Measurements from ENCODE around the gene SIAH2. TPM values are rescaled to one million over a fixed set of nuclear protein-coding genes. Genes with fewer than 3 reads are reported as not detected.

SIAH2 gene
- total RNA-seq, 1 donor from 2014 or later, result 44.8 TPM

- ATAC-seq, result no peak
These were observed 10.7 kb upstream of the SIAH2 start for GRCh38 chr3:150773616-150774192.

DNA sequence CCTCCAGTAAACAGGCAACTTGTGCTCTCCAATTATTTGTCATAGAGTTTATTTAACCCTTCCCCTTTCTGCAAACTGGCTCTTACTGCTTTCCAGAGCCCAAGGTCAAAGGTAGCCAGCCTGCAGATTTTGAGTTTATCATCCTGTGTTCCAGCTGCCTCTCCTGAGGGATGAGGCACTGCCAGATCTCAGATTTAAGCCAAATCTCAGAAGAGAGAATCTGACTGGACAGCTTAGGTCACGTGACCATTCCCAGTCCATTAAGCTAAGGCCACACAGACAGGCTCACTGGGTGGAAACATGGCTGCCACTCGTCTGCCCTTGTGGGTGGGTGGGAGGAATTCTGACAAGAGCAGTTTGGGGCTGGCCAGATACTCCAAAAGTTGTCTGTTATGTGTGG is 8.6 kb upstream of the SIAH2 start:
- no peak for ATAC-seq

- ATAC-seq, result no peak
These were observed 7.7 kb upstream of the SIAH2 start for GRCh38 chr3:150770681-150771080.

DNA sequence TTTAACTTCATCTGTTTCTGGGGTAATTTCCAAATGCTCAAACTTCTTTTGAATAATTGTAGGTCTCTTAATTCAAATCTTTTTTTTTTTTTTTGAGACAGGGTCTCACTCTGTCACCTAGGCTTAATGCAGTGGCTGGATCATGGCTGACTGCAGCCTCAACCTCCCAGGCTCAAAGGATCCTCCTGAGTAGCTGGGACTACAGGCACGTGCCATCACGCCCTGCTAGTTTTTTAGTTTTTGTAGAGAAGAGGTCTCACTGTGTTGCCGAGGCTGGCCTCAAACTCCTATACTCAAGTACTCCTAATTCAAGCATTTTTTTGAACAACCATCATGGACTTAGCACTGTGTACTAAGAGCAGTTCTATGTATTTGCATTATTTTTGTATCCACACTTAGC is 3.8 kb upstream of the SIAH2 start:
- ATAC-seq, result no peak

GRCh38 chr3:150765949-150766720 is 3.2 kb upstream of the SIAH2 start:
- no peak for ATAC-seq

GRCh38 chr3:150764967-150765366 is 2.0 kb upstream of the SIAH2 start:
- ATAC-seq, result no peak

DNA sequence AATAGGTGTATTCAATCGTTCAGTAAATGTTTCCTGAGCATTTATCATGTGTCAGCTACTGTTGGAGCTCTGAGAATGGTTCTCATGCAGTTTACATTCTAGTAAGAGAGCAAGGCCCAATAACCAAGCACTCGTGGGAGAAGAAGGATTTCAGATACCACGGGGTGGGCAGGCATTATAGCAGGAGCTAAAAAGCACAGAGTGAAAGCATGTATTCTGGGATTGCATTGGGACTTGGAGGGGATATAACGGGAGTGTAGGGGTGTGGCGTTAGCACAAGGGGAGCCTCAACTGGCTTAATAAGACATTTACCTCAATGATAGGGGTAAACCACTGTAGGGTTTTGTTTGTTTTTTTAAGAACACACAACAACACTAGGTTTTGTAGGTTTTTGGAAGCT is 1.6 kb upstream of the SIAH2 start:
- ATAC-seq, result no peak

DNA sequence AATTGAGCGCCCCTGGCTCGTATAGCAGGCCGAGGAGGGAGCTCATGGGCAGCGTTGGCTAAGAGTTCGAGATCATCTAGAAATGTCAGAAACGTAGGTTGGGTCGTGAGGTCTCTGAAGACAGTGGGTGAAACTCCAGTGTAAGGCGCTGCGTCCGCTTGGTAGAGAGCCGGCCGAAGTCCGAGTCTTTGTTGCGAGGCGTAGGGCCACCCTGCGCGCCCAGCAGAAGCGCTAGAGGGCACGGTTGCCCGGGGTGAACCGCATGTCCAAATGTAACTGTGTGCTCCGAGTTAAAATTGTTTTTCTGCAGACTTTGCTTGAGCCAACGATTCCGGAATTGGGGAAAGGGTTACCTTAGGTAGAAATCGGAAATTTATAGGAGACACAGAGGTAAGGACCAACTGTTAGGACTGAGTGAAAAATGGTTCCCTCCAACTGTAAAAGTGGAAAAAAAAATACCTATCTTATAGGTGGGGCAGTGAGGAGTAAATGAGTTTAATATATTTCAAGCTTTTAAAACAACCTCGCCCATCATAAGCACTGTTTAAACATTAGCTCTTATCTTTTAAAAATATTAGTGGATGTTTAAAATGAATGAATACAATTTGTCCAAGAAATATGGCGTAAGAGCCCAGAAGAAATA is 993 bp upstream of the SIAH2 start:
- peak; percentile 11 for ATAC-seq

- no peak for ATAC-seq
These were observed 277 bp downstream of the SIAH2 start for GRCh38 chr3:150762662-150763121.

- no peak for ATAC-seq
These were observed 923 bp downstream of the SIAH2 start for GRCh38 chr3:150761831-150762661.

GRCh38 chr3:150760431-150761200 is 2.4 kb downstream of the SIAH2 start:
- ATAC-seq, result no peak

- ATAC-seq, result no peak
These were observed 3.0 kb downstream of the SIAH2 start for GRCh38 chr3:150759947-150760346.

DNA sequence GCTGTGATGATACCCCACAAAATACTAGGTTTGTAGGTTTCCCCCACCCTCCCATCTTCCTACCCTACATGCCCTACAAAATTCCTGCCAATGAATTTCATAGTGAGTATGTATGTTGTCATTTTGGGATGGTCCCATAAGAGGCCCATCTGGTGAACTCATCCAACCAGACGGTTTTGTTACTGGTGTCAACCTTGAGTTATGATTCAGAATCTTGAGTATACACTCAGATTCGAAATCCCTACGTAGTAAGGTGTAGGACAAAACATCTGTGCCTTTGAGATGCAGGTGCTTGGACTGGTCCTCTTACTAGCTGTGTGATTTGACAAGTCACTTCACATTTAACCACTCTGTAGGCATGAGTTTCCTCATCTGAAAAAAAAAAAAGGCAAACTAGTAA is 3.6 kb downstream of the SIAH2 start:
- ATAC-seq, result peak; percentile 57

GRCh38 chr3:150757768-150758167 is 5.2 kb downstream of the SIAH2 start:
- ATAC-seq, result no peak

DNA sequence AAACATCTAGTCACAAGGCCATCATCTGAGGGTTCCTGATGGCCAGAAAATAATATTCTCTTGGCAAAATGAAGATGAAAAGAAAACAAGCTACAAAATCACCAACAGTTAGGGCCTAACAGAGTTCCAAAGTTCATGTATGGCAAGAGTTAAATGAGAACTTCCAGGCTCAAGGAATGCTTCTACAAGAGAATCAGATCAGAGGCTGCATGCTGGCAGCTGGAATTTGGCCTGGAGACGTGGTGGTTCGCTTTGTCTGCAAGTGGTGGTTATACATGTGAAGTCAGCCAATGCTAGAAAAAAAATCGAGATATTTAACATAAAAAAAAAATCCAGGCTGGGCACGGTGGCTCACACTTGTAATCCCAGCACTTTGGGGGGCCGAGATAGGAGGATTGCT is 5.6 kb downstream of the SIAH2 start:
- ATAC-seq, result no peak

DNA sequence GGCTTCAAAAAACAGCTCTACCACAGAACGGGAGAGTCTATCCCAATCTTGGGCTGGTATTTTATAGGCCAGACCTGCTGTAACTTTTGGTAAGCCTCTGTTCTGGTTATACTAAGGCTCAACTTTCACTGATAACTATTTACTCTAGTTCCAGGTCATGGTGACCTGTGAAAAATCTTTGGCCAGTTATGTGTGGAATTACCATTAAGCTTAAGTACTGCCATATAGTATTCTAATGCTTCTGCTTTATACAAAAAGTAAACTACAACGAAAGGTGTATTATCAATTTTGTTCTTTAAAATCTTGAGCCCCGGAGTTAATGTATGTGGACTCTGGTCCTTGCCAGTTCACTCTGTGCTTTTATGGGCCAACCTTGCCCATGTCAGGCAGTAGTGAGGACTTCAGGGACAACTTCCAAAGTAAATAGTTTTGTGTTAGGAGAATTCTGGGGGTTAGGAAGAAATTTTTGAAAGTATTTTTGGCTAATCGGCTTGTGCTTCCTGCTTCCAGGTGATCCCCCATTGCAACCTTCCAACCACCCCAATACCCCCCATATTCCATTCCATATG is 6.4 kb downstream of the SIAH2 start:
- no peak for ATAC-seq

DNA sequence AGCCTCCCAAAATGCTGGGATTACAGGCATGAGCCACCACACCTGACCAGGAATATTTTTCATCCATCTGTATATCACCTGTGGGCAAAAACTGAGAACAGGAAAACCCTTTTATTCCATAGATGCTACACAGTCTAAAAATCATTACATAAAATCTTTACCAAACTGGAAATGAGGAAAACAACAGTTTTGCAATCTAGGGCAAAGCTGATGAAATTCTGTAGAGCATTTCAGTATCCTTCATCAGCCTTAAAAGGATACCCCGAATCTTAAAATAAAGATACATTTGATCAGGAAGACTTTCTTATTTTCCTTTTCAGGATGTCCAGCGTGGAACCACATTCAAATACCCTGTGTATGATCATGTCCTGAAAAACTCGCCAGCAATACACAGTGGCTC is 7.1 kb downstream of the SIAH2 start:
- ATAC-seq, result no peak

DNA sequence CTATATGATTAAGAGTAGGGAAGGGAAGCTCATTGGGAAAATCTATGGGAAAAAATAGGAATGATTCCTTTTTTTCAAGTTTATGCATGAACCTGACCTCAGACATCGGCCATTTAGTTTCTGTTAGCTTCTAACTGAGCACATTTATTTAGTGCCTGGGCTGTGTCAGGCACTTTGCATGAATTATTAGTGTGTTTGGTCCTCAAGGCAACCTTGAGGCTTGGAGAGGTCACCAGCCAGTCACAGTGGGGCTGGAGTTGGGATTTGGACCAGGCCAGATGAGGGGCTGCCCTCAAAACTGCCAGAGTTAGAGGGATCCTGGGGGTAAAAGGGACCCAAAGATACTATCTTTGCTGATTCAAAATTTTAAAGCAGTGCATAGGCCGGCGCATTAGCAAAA is 8.1 kb downstream of the SIAH2 start:
- no peak for ATAC-seq

DNA sequence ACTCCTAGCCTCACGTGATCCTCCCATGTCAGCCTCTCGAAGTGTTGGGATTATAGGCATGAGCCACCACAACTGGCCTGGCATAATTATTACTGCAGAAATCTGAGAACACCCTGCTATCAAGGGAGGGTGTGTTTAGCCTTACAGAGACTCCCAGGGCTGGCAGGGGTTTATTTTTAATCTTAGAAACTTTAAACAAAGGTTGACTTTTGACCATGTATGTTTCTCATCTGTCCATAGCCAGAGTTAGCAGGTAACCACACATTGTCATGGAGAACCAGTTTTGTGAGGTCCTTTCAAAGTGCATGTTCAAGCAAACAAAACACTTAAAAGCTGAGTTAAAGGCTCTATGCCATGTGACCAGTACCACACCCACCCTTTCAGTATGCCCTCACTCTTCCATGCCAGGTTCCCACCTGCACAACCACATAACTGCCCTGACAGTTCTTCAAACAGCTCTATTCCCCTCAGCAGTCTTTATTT is 11.1 kb downstream of the SIAH2 start:
- peak; percentile 95 for ATAC-seq

GRCh38 chr3:150749255-150749654 is 13.7 kb downstream of the SIAH2 start:
- no peak for ATAC-seq

DNA sequence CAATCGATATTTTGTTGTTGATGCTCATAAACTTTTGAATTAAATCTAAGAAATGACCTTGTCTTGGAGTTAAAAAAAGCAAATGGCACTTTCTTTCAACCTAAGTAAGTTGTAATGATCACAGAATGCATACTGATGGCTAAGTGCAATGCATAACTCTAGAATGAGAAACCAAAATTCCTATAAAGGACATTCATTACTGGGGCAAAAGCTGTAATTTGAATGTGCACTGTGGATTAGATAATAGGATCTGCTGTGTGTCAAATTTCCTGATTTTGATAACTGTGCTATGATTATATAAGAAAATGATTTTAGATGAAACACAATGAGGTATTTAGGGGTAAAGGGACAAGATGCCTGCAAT is 14.3 kb downstream of the SIAH2 start:
- ATAC-seq, result no peak

Measured in esophagus mucosa (tissue), 1 donor.